ENCODE results near the gene DGLUCY.
"Not testable (repeated sequence)": the region's sequence is repeated elsewhere in the genome, so short reads cannot be mapped to it uniquely, and the experiment has no call there.

The DGLUCY gene

DNA sequence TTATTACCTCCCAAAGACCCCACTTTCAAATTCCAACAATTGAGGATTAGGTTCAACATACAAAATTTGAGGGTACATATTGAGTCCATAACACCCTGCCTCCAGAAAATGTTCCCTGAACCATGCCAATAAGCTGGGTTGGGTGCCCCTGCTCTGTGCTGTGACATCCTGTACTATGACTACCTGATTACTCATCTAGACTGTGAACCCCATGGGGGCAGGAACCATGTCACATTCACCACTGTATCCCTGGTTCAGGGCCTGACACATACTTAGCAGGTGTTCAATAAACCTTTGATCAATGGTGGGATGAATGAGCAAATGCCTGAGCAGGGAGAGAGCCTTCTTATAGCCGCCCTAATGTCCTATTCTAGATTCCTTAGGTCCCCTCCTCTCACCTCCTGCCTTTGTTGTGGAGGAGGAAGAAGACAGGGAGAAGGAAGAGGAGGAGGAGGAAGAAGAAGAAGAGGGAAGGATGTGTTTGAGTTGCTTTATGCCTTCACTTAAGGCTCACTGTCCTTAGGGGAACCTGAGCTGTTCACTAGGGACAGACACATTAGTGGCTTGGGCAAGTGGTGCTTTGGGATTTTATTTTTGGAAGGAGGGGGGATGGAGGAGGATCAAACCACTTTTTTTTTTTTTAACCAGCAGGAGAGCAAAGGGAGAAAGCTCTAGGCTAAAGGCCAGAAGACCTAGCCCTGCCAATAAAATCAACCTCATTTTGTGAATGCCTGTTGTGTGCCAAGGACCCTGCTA, 109.3 kb downstream of the DGLUCY start:
- Histone ChIP-seq H3K4me1 (ENCODE audit: insufficient read depth, low read length, poor library complexity, severe bottlenecking) (peaks cover 15% of the 10 kb centered on the region), H3K79me2 (ENCODE audit: insufficient read depth, low read length) (no peaks in the 10 kb centered on the region)

DNA sequence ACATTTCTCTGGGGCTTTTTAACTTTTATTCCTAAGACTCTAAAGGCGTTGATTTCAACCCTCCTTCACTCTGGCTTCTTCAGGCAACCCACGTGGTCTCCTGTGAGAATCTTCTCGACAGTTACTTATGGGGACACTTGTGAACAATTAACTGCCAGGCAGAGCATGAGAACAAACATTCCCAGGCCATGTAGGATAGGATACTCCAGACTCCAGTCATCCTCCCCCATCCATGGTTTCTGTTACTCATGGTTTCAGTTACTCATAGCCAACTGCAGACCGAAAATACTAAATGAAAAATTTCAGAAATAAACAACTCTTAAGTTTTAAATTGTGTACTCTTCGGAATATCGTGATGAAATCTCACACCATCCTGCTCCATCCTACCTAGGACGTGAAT, 111.2 kb downstream of the DGLUCY start:
- H3K9me3 ChIP-seq (ENCODE audit: insufficient read depth, low read depth, low read length), result no peaks in the 10 kb centered on the region
- no peak overlapping the region for H3K9ac ChIP-seq (ENCODE audit: low read depth, low read length, poor library complexity, severe bottlenecking)
- no peaks in the 10 kb centered on the region for H3K9me2 ChIP-seq (replicated peaks; ENCODE audit: low read depth, low read length)
- H3K36me3 ChIP-seq (ENCODE audit: insufficient read depth, low read length), result no peaks in the 10 kb centered on the region; the same call in 1 of the 2 replicates
- no peak for TF ChIP-seq EZH2phosphoT487 (IDR thresholded peaks at IDR 0.05; ENCODE audit: borderline replicate concordance)
- TF ChIP-seq, protein P1, sequence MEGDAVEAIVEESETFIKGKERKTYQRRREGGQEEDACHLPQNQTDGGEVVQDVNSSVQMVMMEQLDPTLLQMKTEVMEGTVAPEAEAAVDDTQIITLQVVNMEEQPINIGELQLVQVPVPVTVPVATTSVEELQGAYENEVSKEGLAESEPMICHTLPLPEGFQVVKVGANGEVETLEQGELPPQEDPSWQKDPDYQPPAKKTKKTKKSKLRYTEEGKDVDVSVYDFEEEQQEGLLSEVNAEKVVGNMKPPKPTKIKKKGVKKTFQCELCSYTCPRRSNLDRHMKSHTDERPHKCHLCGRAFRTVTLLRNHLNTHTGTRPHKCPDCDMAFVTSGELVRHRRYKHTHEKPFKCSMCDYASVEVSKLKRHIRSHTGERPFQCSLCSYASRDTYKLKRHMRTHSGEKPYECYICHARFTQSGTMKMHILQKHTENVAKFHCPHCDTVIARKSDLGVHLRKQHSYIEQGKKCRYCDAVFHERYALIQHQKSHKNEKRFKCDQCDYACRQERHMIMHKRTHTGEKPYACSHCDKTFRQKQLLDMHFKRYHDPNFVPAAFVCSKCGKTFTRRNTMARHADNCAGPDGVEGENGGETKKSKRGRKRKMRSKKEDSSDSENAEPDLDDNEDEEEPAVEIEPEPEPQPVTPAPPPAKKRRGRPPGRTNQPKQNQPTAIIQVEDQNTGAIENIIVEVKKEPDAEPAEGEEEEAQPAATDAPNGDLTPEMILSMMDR (conservative IDR thresholded peaks at IDR 0.05; ENCODE audit: low read length), result no peak
- H3F3A ChIP-seq (ENCODE audit: low read depth), result no peaks in the 10 kb centered on the region
- no peak overlapping the region for H3K4me3 ChIP-seq (ENCODE audit: low read length, poor library complexity, severe bottlenecking)
- H2AFZ ChIP-seq (ENCODE audit: low read length), result no peak overlapping the region
- H4K20me1 ChIP-seq (ENCODE audit: insufficient read depth, low read length, poor library complexity, severe bottlenecking), result peaks cover 6% of the 10 kb centered on the region
- H3K4me1 ChIP-seq (ENCODE audit: insufficient read depth, low read length, poor library complexity, severe bottlenecking), result peaks cover 31% of the 10 kb centered on the region
- no peaks in the 10 kb centered on the region for H3K27me3 ChIP-seq (ENCODE audit: insufficient read depth, low read length, poor library complexity, severe bottlenecking)
- no peak overlapping the region for H3K4me2 ChIP-seq (ENCODE audit: low read depth, low read length, poor library complexity, severe bottlenecking)
- H3K79me2 ChIP-seq (ENCODE audit: insufficient read depth, low read length), result no peaks in the 10 kb centered on the region

More for the DNA sequence above, 109.3 kb downstream of the DGLUCY start:
- Histone ChIP-seq H4K20me1 (ENCODE audit: insufficient read depth, low read length, poor library complexity, severe bottlenecking) (no peaks in the 10 kb centered on the region), H3F3A (ENCODE audit: low read depth) (no peaks in the 10 kb centered on the region), H3K9ac (ENCODE audit: low read depth, low read length, poor library complexity, severe bottlenecking) (no peak overlapping the region), H2AFZ (ENCODE audit: low read length) (no peak overlapping the region), H3K4me3 (ENCODE audit: low read length, poor library complexity, severe bottlenecking) (no peak overlapping the region), H3K36me3 (ENCODE audit: insufficient read depth, low read length) (no peaks in the 10 kb centered on the region; the same call in 1 of the 2 replicates), H3K9me2 (replicated peaks; ENCODE audit: low read depth, low read length) (no peaks in the 10 kb centered on the region), H3K4me2 (ENCODE audit: low read depth, low read length, poor library complexity, severe bottlenecking) (no peak overlapping the region), H3K9me3 (ENCODE audit: insufficient read depth, low read depth, low read length) (no peaks in the 10 kb centered on the region), H3K27me3 (ENCODE audit: insufficient read depth, low read length, poor library complexity, severe bottlenecking) (no peaks in the 10 kb centered on the region)
- no peak for TF ChIP-seq EZH2phosphoT487 (IDR thresholded peaks at IDR 0.05; ENCODE audit: borderline replicate concordance)
- TF ChIP-seq, protein P1 (conservative IDR thresholded peaks at IDR 0.05; ENCODE audit: low read length), result no peak

- H4K20me1 ChIP-seq (ENCODE audit: insufficient read depth, low read length, poor library complexity, severe bottlenecking); H3K36me3 ChIP-seq (ENCODE audit: insufficient read depth, low read length); H3K9ac ChIP-seq (ENCODE audit: low read depth, low read length, poor library complexity, severe bottlenecking); H3K27me3 ChIP-seq (ENCODE audit: insufficient read depth, low read length, poor library complexity, severe bottlenecking); H3K4me2 ChIP-seq (ENCODE audit: low read depth, low read length, poor library complexity, severe bottlenecking); H2AFZ ChIP-seq (ENCODE audit: low read length); H3F3A ChIP-seq (ENCODE audit: low read depth); H3K79me2 ChIP-seq (ENCODE audit: insufficient read depth, low read length); H3K9me3 ChIP-seq (ENCODE audit: insufficient read depth, low read depth, low read length); H3K9me2 ChIP-seq (replicated peaks; ENCODE audit: low read depth, low read length); H3K4me3 ChIP-seq (ENCODE audit: low read length, poor library complexity, severe bottlenecking): not testable (repeated sequence)
- peaks cover 42% of the 10 kb centered on the region for H3K4me1 ChIP-seq (ENCODE audit: insufficient read depth, low read length, poor library complexity, severe bottlenecking)
Measured at GRCh38 chr14:91226360-91226759, 112.5 kb downstream of the DGLUCY start.

GRCh38 chr14:91227183-91227628, 113.3 kb downstream of the DGLUCY start:
- no peak overlapping the region for H3K4me2 ChIP-seq (ENCODE audit: low read depth, low read length, poor library complexity, severe bottlenecking)
- H3K4me1 ChIP-seq (ENCODE audit: insufficient read depth, low read length, poor library complexity, severe bottlenecking), result peaks cover 49% of the 10 kb centered on the region

More at GRCh38 chr14:91227183-91227628, 113.3 kb downstream of the DGLUCY start:
- Histone ChIP-seq H3K27me3 (ENCODE audit: insufficient read depth, low read length, poor library complexity, severe bottlenecking) (peaks cover 12% of the 10 kb centered on the region), H3K79me2 (ENCODE audit: insufficient read depth, low read length) (no peaks in the 10 kb centered on the region), H2AFZ (ENCODE audit: low read length) (no peak overlapping the region), H3K9me3 (ENCODE audit: insufficient read depth, low read depth, low read length) (no peaks in the 10 kb centered on the region), H3F3A (ENCODE audit: low read depth) (no peaks in the 10 kb centered on the region), H4K20me1 (ENCODE audit: insufficient read depth, low read length, poor library complexity, severe bottlenecking) (peaks cover 8% of the 10 kb centered on the region), H3K4me3 (ENCODE audit: low read length, poor library complexity, severe bottlenecking) (no peak overlapping the region), H3K9ac (ENCODE audit: low read depth, low read length, poor library complexity, severe bottlenecking) (no peak overlapping the region), H3K36me3 (ENCODE audit: insufficient read depth, low read length) (no peaks in the 10 kb centered on the region; the same call in 1 of the 2 replicates), H3K9me2 (replicated peaks; ENCODE audit: low read depth, low read length) (no peaks in the 10 kb centered on the region)
- TF ChIP-seq, protein P1 (conservative IDR thresholded peaks at IDR 0.05; ENCODE audit: low read length), result no peak
- no peak for TF ChIP-seq EZH2phosphoT487 (IDR thresholded peaks at IDR 0.05; ENCODE audit: borderline replicate concordance)
